SK-N-SH (cell line): ENCODE data around the gene ADCY1.
"Not testable (repeated sequence)": the region's sequence is repeated elsewhere in the genome, so short reads cannot be mapped to it uniquely, and the experiment has no call there.

Experiments
- EP300 ChIP-seq, 2 experiments: IDR thresholded peaks; 2 replicates each; pipeline versions ENCODE4 v1.4.0 to v1.6.1; 2012; ENCODE audit warnings: borderline replicate concordance in 1 of 2, low read depth in 1 of 2, low read length in 1 of 2
- MXI1 ChIP-seq: IDR thresholded peaks from 2 replicates; pipeline ENCODE4 v1.6.1; 2012; ENCODE audit warnings: mild to moderate bottlenecking, low read depth, low read length, improper control_type of control experiment
- RAD21 ChIP-seq: IDR thresholded peaks from 2 replicates; pipeline ENCODE4 v1.6.1; 2012; ENCODE audit warnings: mild to moderate bottlenecking, low read length
- SIN3A ChIP-seq: IDR thresholded peaks from 2 replicates; pipeline ENCODE4 v1.6.1; 2012; ENCODE audit warnings: low read depth, mild to moderate bottlenecking, low read length, moderate library complexity, borderline replicate concordance
- TCF12 ChIP-seq: IDR thresholded peaks from 2 replicates; pipeline ENCODE4 v1.4.0; 2012
- TF ChIP-seq, protein P1 (sequence below): fragments of 200-600 bp; sonication (generic); IDR thresholded peaks from 2 replicates; pipeline ENCODE4 v1.6.1; 2017; ENCODE audit warnings: antibody characterized with exemption, mild to moderate bottlenecking, moderate library complexity
- TF ChIP-seq, protein P2 (sequence below): IDR thresholded peaks from 2 replicates; pipeline ENCODE4; 2012
- TF ChIP-seq, protein P3 (sequence below): IDR thresholded peaks from 2 replicates; pipeline ENCODE4 v1.4.0; 2012; ENCODE audit warnings: low read depth, borderline replicate concordance

DNA sequence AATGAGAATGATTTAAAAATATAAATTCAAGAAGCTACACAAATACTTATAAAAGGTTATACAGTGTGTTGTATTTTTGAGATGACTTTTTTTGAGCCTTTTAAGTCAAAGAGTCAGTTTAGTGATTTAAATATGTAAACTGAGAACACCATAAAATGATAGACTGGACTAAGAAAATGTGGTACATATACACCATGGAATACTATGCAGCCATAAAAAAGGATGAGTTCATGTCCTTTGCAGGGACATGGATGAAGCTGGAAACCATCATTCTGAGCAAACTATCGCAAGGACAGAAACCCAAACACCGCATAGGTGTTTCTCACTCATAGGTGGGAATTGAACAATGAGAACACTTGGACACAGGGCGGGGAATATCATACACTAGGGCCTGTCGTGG lies 182.2 kb downstream of the ADCY1 start:
- not testable (repeated sequence) for TF ChIP-seq MXI1; EP300 (IDR thresholded peaks at IDR 0.05; ENCODE audit: borderline replicate concordance in 1 of 2, low read depth in 1 of 2, low read length in 1 of 2); SIN3A; TCF12; RAD21
- TF ChIP-seq, protein P1, sequence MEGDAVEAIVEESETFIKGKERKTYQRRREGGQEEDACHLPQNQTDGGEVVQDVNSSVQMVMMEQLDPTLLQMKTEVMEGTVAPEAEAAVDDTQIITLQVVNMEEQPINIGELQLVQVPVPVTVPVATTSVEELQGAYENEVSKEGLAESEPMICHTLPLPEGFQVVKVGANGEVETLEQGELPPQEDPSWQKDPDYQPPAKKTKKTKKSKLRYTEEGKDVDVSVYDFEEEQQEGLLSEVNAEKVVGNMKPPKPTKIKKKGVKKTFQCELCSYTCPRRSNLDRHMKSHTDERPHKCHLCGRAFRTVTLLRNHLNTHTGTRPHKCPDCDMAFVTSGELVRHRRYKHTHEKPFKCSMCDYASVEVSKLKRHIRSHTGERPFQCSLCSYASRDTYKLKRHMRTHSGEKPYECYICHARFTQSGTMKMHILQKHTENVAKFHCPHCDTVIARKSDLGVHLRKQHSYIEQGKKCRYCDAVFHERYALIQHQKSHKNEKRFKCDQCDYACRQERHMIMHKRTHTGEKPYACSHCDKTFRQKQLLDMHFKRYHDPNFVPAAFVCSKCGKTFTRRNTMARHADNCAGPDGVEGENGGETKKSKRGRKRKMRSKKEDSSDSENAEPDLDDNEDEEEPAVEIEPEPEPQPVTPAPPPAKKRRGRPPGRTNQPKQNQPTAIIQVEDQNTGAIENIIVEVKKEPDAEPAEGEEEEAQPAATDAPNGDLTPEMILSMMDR, result not testable (repeated sequence)
- TF ChIP-seq, protein P2, sequence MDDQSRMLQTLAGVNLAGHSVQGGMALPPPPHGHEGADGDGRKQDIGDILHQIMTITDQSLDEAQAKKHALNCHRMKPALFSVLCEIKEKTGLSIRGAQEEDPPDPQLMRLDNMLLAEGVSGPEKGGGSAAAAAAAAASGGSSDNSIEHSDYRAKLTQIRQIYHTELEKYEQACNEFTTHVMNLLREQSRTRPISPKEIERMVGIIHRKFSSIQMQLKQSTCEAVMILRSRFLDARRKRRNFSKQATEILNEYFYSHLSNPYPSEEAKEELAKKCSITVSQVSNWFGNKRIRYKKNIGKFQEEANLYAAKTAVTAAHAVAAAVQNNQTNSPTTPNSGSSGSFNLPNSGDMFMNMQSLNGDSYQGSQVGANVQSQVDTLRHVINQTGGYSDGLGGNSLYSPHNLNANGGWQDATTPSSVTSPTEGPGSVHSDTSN, result not testable (repeated sequence)
- TF ChIP-seq, protein P3, sequence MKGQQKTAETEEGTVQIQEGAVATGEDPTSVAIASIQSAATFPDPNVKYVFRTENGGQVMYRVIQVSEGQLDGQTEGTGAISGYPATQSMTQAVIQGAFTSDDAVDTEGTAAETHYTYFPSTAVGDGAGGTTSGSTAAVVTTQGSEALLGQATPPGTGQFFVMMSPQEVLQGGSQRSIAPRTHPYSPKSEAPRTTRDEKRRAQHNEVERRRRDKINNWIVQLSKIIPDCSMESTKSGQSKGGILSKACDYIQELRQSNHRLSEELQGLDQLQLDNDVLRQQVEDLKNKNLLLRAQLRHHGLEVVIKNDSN, result not testable (repeated sequence)
